GM18861 (cell line): ENCODE measurements around the gene CEACAM20.
"Not testable (repeated sequence)": the region's sequence is repeated elsewhere in the genome, so short reads cannot be mapped to it uniquely, and the experiment has no call there.

Source experiments
- ATAC-seq: cut with Tn5 transposase; IDR thresholded peaks from one replicate; pipeline ENCODE4 v1.9.1; 2021; ENCODE audit not compliant: unreplicated experiment

CEACAM20 gene

GRCh38 chr19:44496711-44497110 lies 32.8 kb downstream of the CEACAM20 start:
- no peak for ATAC-seq

- no peak for ATAC-seq
Observed at GRCh38 chr19:44476559-44477408, 52.7 kb downstream of the CEACAM20 start.

DNA sequence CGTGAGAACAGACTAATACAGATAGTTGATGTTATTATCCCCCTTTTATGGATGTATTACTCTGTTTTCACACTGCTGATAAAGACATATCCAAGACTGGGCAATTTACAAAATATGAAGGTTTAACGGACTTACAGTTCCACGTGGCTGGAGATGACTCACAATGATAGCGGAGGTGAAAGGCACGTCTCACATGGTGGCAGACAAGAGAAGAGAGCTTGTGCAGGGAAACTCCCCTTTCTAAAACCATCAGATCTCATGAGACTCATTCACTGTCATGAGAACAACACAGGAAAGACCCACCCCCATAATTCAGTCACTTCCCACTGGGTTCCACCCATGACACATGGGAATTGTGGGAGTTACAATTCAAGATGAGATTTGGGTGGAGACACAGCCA lies 60.7 kb downstream of the CEACAM20 start:
- ATAC-seq: not testable (repeated sequence)

DNA sequence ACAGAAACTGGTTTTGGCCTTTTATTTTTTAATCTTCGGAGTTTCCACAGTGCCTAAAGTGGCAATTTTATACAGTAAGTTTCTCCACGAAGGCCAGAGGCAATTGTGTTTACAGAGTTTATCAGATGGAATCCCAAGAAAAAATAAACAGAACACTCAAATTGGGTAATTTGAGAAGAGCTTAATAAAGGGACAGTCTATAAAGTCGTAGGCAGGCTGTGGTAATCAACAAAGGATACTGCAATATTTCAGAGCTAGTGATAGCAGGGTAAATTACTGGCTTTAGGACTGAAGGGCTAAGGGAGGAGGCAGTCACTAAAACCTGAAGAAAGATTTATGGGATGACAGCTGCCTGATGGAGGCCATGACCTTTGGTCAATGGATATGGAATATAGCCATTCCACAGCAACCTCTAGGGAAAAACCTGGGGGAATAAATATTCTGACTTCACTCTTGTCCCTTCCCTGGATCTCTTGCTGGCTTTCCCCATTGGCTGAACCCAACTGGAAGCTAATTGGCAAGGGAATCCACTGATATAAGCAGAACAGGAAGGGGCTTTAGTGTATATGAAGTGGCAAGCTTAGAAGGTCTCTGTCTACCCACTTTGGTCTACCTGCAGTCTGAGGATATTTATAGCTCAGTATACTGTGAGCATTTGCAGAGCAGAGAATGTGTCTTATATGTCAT lies 66.7 kb downstream of the CEACAM20 start:
- ATAC-seq: not testable (repeated sequence)
